ENCODE data around the gene PSMD9. TPM values are rescaled to one million over a fixed set of nuclear protein-coding genes. Genes with fewer than 3 reads are reported as not detected.

The PSMD9 gene
- total RNA-seq, 1 experiment from 2014 or later = 36.2 TPM

- 0 out of 2 replicates have a peak, but pooled peaks have one; percentile 40 for TF ChIP-seq ELF4 (CRISPR knock-in tag; IDR thresholded peaks at IDR 0.05; ENCODE audit: low read depth)
- no peak; the same call in 1 of the 2 replicates for TF ChIP-seq NFE2L1 (CRISPR knock-in tag; IDR thresholded peaks at IDR 0.05)
- peak; percentile 88; the same call in 1 of the 2 replicates for TF ChIP-seq FOXP1 (CRISPR knock-in tag; IDR thresholded peaks at IDR 0.05; ENCODE audit: borderline replicate concordance)
- TF ChIP-seq ZNF425 (CRISPR knock-in tag; conservative IDR thresholded peaks at IDR 0.05) = no peak
- peak; percentile 79; the same call in 1 of the 2 replicates for TF ChIP-seq TEAD4 (CRISPR knock-in tag; IDR thresholded peaks at IDR 0.05)
- TF ChIP-seq, protein P1, sequence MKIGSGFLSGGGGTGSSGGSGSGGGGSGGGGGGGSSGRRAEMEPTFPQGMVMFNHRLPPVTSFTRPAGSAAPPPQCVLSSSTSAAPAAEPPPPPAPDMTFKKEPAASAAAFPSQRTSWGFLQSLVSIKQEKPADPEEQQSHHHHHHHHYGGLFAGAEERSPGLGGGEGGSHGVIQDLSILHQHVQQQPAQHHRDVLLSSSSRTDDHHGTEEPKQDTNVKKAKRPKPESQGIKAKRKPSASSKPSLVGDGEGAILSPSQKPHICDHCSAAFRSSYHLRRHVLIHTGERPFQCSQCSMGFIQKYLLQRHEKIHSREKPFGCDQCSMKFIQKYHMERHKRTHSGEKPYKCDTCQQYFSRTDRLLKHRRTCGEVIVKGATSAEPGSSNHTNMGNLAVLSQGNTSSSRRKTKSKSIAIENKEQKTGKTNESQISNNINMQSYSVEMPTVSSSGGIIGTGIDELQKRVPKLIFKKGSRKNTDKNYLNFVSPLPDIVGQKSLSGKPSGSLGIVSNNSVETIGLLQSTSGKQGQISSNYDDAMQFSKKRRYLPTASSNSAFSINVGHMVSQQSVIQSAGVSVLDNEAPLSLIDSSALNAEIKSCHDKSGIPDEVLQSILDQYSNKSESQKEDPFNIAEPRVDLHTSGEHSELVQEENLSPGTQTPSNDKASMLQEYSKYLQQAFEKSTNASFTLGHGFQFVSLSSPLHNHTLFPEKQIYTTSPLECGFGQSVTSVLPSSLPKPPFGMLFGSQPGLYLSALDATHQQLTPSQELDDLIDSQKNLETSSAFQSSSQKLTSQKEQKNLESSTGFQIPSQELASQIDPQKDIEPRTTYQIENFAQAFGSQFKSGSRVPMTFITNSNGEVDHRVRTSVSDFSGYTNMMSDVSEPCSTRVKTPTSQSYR (CRISPR knock-in tag; IDR thresholded peaks at IDR 0.05) = no peak
- TF ChIP-seq E2F5 (CRISPR knock-in tag; IDR thresholded peaks at IDR 0.05) = 0 out of 2 replicates have a peak, but pooled peaks have one; percentile 62
- TF ChIP-seq, protein P2, sequence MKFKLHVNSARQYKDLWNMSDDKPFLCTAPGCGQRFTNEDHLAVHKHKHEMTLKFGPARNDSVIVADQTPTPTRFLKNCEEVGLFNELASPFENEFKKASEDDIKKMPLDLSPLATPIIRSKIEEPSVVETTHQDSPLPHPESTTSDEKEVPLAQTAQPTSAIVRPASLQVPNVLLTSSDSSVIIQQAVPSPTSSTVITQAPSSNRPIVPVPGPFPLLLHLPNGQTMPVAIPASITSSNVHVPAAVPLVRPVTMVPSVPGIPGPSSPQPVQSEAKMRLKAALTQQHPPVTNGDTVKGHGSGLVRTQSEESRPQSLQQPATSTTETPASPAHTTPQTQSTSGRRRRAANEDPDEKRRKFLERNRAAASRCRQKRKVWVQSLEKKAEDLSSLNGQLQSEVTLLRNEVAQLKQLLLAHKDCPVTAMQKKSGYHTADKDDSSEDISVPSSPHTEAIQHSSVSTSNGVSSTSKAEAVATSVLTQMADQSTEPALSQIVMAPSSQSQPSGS (CRISPR knock-in tag; IDR thresholded peaks at IDR 0.05; ENCODE audit: borderline replicate concordance, low read depth) = no peak
- no peak for TF ChIP-seq ZNF121 (CRISPR knock-in tag; IDR thresholded peaks at IDR 0.05)
- TF ChIP-seq, protein P3, sequence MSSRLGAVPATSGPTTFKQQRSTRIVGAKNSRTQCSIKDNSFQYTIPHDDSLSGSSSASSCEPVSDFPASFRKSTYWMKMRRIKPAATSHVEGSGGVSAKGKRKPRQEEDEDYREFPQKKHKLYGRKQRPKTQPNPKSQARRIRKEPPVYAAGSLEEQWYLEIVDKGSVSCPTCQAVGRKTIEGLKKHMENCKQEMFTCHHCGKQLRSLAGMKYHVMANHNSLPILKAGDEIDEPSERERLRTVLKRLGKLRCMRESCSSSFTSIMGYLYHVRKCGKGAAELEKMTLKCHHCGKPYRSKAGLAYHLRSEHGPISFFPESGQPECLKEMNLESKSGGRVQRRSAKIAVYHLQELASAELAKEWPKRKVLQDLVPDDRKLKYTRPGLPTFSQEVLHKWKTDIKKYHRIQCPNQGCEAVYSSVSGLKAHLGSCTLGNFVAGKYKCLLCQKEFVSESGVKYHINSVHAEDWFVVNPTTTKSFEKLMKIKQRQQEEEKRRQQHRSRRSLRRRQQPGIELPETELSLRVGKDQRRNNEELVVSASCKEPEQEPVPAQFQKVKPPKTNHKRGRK (CRISPR knock-in tag; IDR thresholded peaks at IDR 0.05; ENCODE audit: borderline replicate concordance) = no peak
- no peak for TF ChIP-seq CREB1 (CRISPR knock-in tag; IDR thresholded peaks at IDR 0.05)
- no peak for TF ChIP-seq GRHL2 (CRISPR knock-in tag; IDR thresholded peaks at IDR 0.05; ENCODE audit: insufficient replicate concordance, severe bottlenecking)
- TF ChIP-seq RELA (CRISPR knock-in tag; IDR thresholded peaks at IDR 0.05; ENCODE audit: borderline replicate concordance) = peak; percentile 88
- peak; percentile 95 for TF ChIP-seq ETV6 (CRISPR knock-in tag; IDR thresholded peaks at IDR 0.05)
- peak; percentile 89; the same call in 1 of the 2 replicates for TF ChIP-seq CBFB (CRISPR knock-in tag; IDR thresholded peaks at IDR 0.05; ENCODE audit: low read depth)
- 0 out of 2 replicates have a peak, but pooled peaks have one; percentile 54 for TF ChIP-seq ATF1 (CRISPR knock-in tag; IDR thresholded peaks at IDR 0.05)
- no peak; the same call in 1 of the 2 replicates for TF ChIP-seq SMAD4 (CRISPR knock-in tag; IDR thresholded peaks at IDR 0.05)
- no peak for TF ChIP-seq STAT6 (CRISPR knock-in tag; conservative IDR thresholded peaks at IDR 0.05; ENCODE audit: low read depth)
- TF ChIP-seq JAZF1 (CRISPR knock-in tag; IDR thresholded peaks at IDR 0.05) = no peak
- TF ChIP-seq OVOL2 (CRISPR knock-in tag; IDR thresholded peaks at IDR 0.05; ENCODE audit: borderline replicate concordance) = no peak; the same call in 1 of the 2 replicates
- no peak for TF ChIP-seq NFYB (CRISPR knock-in tag; conservative IDR thresholded peaks at IDR 0.05; ENCODE audit: low read depth)
- no peak for TF ChIP-seq PRRX2 (CRISPR knock-in tag; IDR thresholded peaks at IDR 0.05)
- TF ChIP-seq, protein P4, sequence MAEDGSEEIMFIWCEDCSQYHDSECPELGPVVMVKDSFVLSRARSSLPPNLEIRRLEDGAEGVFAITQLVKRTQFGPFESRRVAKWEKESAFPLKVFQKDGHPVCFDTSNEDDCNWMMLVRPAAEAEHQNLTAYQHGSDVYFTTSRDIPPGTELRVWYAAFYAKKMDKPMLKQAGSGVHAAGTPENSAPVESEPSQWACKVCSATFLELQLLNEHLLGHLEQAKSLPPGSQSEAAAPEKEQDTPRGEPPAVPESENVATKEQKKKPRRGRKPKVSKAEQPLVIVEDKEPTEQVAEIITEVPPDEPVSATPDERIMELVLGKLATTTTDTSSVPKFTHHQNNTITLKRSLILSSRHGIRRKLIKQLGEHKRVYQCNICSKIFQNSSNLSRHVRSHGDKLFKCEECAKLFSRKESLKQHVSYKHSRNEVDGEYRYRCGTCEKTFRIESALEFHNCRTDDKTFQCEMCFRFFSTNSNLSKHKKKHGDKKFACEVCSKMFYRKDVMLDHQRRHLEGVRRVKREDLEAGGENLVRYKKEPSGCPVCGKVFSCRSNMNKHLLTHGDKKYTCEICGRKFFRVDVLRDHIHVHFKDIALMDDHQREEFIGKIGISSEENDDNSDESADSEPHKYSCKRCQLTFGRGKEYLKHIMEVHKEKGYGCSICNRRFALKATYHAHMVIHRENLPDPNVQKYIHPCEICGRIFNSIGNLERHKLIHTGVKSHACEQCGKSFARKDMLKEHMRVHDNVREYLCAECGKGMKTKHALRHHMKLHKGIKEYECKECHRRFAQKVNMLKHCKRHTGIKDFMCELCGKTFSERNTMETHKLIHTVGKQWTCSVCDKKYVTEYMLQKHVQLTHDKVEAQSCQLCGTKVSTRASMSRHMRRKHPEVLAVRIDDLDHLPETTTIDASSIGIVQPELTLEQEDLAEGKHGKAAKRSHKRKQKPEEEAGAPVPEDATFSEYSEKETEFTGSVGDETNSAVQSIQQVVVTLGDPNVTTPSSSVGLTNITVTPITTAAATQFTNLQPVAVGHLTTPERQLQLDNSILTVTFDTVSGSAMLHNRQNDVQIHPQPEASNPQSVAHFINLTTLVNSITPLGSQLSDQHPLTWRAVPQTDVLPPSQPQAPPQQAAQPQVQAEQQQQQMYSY (CRISPR knock-in tag; IDR thresholded peaks at IDR 0.05) = no peak; the same call in 1 of the 2 replicates
These were observed at the start of gene PSMD9 (continued) for GRCh38 chr12:121888478-121889273.

All from WTC11 (cell line).